GM18508 (cell line): ENCODE results near the gene METTL25.
A peak's percentile ranks its signal among the peaks of the same experiment; 100 is the strongest.

Source experiments
- ATAC-seq: cut with Tn5 transposase; IDR thresholded peaks from one replicate; pipeline ENCODE4 v1.9.1; 2021; ENCODE audit warnings: moderate number of reproducible peaks; ENCODE audit not compliant: insufficient read depth, unreplicated experiment

The METTL25 gene

GRCh38 chr12:82400819-82401218 lies 42.5 kb downstream of the METTL25 start:
- ATAC-seq: no peak

GRCh38 chr12:82406651-82407050 lies 48.3 kb downstream of the METTL25 start:
- no peak for ATAC-seq

- ATAC-seq: no peak
Measured at GRCh38 chr12:82407481-82407880, 49.2 kb downstream of the METTL25 start.

- ATAC-seq: no peak
Measured at GRCh38 chr12:82408844-82409243, 50.5 kb downstream of the METTL25 start.

- ATAC-seq: no peak
Measured at GRCh38 chr12:82411546-82412230, 53.4 kb downstream of the METTL25 start.

DNA sequence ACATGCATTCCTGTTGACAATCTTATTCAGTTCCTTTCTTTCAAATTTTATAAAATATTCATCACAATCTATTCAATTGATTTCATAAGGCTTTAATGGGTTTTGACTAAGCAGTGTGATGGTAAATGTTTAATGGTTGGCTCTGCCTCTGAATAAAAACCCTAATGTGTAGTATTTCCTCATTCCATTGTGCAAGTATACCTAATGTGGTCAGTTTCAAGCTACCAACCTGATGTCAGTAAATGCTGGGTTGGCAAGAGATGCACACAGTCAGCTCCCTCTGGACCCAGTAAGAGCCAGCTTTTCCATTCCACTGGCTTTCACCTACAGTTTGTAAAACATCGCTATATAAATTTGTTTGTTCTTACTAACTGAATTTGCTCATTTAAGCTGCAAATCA lies 53.9 kb downstream of the METTL25 start:
- ATAC-seq: no peak

GRCh38 chr12:82414044-82414443 lies 55.7 kb downstream of the METTL25 start:
- no peak for ATAC-seq

DNA sequence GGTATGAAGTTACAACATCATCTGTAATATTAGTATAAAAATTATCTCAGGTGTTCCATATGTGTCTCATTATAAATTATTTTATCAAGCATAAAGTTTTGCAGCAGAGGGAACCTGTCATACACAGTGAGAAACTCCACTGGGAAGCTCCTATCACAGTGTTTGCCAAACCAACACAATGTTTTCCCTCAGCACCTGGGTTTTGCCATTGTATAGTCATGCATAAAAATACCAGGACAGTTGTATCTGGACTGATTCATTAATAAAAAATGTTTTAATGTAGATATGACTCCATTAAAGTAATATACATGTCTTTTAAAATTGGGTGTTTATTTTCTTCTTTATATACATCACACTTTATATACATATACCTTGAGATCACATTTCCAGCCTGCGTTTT lies 56.6 kb downstream of the METTL25 start:
- ATAC-seq: no peak

DNA sequence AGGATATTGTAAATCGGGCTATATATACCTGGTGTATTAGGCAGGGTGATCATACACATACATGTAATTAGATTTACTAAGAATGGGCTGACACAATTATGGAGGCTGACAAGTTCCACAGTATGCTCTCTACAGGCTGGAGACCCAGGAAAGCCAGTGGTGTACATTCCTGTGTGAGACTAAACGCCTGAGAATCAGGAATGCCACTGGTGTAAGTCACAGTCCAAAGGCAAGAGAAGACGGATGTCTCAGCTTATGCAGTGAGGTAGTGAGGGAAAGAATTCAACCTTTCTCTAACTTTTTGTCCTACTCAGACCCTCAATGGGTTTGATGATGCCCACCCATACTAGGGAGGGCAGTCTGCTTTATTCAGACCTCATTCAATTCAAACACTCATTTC lies 57.1 kb downstream of the METTL25 start:
- ATAC-seq: no peak

- no peak for ATAC-seq
Measured at GRCh38 chr12:82425241-82425640, 66.9 kb downstream of the METTL25 start.

GRCh38 chr12:82426081-82426480 lies 67.8 kb downstream of the METTL25 start:
- ATAC-seq: no peak

GRCh38 chr12:82426586-82426985 lies 68.3 kb downstream of the METTL25 start:
- no peak for ATAC-seq

GRCh38 chr12:82430541-82431145 lies 72.3 kb downstream of the METTL25 start:
- ATAC-seq: no peak

DNA sequence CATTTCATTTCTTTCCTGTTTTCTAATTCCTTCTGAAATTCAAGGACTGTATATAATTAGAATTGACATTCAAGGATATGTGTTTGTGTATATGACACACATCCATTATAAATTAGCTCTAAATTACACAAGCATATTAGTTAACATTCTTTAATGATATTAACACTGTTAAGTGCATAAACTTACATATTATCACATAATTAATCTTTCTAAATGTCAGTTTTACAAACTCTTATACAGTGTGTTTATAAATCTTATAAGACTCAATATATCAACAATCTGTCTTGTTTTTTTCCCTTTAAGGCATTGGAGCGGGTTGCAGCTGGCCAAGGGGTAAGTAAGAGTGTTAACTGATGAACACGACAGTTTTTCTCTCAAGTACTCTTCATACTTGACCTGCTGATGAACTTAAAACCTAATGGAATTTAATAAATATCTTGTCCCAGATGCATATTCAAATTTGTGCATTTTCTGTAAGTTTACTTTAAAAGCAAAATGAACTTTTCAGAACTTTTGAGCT lies 76.1 kb downstream of the METTL25 start:
- ATAC-seq: no peak

DNA sequence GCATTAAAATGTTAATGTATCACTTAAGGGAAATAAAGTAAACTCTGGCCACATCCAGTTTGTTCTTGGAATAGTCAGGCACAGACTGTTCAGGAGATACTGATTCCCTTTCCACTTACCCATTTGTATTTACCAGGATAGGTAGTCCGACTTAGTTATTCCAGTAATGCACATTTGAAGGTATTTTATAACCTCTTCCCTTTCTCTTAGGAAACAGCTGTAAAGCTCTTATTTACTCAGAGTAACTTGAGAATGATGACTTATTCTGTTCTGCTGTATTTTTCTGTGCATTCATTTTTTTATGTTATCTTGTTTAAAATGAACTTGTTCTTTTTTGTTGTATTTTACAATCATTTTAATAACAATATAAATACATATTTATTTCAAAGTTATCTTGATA lies 78.0 kb downstream of the METTL25 start:
- ATAC-seq: no peak

- ATAC-seq: peak; percentile 15
Measured at GRCh38 chr12:82437744-82438143, 79.4 kb downstream of the METTL25 start.

- peak; percentile 71 for ATAC-seq
Measured at GRCh38 chr12:82438356-82438755, 80.0 kb downstream of the METTL25 start.

DNA sequence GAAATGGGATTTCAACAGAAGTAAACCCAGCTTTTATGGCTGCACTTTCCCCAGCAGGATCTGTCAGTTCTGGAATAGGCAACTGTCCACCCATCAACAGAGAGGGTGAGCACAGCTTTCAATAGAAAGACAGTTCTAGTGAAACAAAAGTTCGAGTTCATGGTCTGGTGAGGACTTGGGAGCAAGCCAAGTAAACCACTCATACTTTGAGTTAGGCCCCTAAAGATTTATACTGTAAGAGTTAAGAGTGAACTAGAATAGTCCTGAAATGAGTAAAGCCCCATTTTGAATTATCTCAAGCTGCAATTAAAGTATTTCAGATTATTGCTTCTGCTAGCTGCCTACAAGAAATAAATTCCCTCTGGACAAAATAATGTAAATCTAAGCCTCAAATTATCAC lies 82.6 kb downstream of the METTL25 start:
- ATAC-seq: no peak

DNA sequence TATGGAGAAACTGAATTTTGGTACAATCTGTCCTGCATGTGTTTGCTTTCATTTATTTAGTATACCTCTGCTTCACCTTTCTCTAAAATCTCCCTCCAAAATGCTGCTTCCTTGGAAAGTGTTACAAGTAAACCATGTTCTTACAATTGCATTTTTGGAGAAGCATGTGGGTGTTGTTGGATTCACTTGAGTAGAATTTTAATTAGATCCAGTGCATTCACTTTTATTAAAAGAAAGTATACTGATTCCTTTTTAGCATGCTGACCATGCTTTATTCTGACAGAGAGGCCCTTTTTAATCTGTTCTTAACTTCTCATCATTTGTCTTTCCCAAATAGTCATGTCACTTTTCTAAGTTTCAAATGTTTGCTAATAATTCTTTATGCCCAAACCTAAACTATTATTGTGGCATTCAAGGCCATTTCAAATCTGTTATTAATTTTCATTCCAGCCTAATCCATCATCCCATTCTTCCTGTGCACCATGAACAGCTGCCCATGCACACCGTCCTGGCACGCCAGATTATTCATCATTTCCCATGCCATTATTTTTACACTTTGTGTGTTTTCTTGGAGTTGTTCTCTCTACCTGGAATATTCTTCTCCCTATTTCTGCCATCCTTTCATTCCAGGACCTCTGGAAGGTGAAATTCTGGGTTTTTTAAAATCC lies 90.7 kb downstream of the METTL25 start:
- ATAC-seq: no peak

- no peak for ATAC-seq
Measured at GRCh38 chr12:82456633-82457032, 98.3 kb downstream of the METTL25 start.

GRCh38 chr12:82458101-82458500 lies 99.8 kb downstream of the METTL25 start:
- no peak for ATAC-seq
